Activated CD8-positive, alpha-beta memory T cell treated with anti-CD3 and anti-CD28 coated beads for 24 hours (primary cell): Measurements from ENCODE around the gene PIP5K1C.
"Not testable (repeated sequence)": the region's sequence is repeated elsewhere in the genome, so short reads cannot be mapped to it uniquely, and the experiment has no call there.

Experiments used
- DNase-seq: peaks from one replicate; pipeline ENCODE4 v3.0.0-alpha.2; 2020

Gene PIP5K1C

DNA sequence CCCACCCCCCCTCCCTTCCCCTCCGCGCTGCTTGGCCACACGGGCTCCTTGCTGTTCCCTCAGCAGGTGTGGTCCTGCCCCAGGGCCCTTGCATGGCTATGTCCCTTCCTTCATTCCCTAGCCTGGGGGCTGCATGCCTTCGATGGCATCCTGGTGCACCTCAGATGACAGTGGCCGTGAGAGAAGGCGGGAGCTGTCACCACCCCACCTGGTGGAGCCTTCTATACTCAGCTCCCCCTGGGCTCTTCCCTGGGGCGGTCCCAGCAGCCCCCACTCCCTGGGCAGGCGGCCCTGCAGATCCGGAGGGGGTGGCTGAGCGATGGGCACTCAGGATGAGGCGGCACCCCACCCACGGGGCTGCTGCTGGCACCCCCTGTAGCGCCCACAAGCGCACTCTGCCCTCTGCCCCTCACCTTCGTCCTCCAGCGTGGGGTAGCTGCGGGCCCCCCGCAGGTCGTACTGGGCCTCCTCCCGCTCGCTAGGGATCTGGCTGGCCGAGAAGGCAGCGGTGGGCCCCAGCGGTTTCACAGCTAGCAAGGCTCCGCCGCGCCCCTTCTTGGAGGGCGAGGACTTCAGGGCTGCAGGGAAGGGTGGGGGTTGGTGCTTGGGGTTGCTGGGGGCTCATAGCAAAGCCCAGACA, 56.5 kb downstream of the PIP5K1C start:
- DNase-seq, result no peak

DNA sequence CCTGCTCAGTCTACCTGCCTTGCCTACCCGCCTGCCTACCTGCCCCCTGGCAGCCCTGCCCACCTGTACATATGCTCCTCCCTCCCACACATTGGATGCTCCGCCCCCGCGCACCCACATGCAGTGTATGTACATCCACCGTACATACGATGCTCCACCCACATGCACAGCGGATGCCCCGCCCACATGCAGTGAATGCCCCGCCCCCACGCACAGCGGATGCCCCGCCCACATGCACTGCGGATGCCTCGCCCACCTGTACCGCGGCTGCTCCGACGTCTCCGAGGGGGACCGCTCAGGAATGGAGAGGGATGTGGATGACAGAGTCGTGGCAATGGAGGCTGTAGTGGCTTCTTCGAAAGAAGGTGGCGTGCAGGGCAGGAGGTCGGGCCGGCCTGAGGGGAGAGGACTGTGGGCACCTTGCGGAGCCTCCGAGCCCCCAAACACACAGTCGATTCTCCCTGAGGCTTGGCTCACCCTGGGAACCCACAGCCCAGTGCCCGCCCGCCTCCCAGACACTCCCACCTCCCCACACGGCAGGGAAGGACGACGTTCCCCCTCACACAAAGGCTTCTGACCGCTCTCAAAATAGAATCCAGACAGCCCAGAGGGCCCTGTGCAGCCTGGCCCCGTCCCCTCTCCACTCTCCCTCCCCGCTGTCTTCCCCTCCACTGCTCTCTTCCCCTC, 57.1 kb downstream of the PIP5K1C start:
- DNase-seq, result peak; percentile 60

- no peak for DNase-seq
Measured at GRCh38 chr19:3642296-3642695, 58.0 kb downstream of the PIP5K1C start.

DNA sequence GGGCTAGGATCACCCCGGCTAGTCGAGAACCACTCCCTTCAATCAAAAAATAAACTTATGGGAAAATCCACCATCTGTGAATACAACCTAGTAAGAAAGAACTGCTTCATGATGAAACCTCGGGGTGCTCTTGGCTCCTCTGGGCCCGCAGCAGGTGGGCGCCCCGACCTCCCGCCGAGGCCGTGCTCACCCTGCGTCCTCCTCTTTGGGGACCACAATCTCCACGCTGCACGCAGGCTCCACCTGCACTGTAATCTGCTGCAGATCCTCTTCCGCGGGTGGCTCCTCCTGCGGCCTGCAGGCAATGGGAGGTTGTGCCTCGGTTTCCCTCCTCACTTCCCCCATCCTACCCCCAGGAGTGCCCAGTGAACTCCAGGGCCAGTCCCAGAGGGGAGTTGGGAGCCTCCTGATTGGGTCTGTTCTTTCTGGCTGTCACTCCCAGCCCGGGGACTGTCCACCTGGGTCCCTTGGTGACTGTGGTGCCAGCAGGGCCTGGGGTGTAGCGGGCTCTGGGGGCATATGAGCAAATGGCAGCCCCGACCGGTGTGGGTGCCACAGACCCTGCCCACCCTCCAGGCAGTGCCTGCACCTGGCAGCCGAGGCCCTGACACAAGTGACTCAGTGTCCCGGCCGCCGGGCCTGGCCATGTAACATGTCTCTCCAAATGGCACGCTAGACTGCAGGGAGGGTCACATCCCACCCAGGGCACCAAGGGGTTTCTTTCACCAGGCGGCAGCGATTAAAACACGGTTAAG, 58.6 kb downstream of the PIP5K1C start:
- no peak for DNase-seq

DNA sequence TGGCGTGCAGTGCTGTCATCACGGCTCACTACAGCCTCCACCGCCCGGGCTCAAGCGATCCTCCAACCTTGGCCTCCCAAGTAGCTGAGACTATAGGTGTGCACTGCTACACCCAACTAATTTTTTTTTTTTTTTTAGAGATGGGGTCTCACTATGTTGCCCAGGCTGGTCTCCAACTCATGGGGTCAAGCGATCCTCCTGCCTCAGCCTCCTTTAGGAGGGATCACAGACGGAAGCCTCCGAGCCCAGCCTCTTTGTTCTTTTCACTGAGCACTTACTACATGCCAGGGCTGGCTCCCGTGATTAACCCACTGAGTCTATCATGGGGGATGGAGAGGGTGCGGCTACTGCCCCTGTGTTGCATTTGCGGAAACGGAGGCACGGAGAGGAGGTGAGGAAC, 60.8 kb downstream of the PIP5K1C start:
- no peak for DNase-seq

- no peak for DNase-seq
Measured at GRCh38 chr19:3638208-3639193, 61.8 kb downstream of the PIP5K1C start.

DNA sequence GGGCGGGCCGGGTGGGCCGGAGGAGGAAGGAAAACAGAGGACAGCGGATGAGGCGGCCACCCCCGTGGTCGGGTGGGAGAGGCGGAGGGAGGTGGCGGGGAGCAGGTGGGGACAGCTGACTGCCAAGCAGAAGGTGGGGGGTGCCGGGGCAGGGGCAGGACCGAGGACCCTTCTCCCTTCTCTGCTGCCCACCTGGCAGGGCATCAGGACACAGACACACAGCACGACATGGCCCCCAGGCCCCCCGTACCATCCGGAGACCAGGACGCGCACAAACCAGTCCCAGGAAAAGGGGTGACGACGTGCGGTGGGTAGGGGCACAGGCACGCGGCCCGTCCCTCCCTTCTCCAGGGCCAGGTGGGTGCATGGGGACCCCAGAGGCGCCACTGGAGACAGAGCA, 62.6 kb downstream of the PIP5K1C start:
- DNase-seq, result no peak

DNA sequence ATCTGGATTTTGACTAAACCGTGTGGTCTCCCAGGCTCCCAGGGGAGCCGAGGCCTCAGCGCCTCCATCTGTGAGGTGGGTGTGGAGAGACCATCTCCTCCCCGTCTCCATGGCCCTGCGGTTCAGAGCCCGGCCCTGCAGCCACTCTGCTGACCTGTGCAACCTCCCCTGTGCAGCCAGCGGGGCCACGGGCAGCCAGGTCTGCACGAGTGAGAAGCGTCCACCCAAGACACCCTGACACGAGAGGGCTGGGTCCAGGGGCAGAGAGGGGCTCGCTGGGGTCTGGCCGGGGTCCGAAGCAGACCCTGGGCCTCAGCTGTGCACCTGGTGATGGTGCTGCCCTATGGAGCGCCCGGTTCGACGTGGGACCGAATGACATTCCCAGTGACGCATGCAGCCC, 63.3 kb downstream of the PIP5K1C start:
- DNase-seq, result no peak

DNA sequence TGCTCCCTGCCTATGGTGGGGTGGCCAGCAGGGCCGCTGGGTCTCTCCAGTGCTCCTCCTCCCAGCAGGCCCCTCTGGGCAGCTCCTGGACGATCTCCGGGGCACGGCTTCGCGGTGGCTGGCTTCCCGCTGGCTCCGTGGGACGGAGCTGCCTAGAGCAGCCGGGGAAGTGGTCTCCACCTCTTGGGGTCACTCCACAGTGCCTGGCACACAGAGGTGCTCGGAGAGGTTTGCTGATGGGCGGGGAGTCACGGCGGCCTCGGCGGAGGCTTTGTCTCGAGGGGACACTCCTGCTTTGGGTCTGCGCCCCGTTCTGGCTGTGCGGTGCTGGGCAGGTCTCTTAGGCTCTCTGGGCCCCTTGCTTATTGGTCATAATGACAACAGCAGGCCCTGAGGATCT, 63.8 kb downstream of the PIP5K1C start:
- DNase-seq, result no peak

DNA sequence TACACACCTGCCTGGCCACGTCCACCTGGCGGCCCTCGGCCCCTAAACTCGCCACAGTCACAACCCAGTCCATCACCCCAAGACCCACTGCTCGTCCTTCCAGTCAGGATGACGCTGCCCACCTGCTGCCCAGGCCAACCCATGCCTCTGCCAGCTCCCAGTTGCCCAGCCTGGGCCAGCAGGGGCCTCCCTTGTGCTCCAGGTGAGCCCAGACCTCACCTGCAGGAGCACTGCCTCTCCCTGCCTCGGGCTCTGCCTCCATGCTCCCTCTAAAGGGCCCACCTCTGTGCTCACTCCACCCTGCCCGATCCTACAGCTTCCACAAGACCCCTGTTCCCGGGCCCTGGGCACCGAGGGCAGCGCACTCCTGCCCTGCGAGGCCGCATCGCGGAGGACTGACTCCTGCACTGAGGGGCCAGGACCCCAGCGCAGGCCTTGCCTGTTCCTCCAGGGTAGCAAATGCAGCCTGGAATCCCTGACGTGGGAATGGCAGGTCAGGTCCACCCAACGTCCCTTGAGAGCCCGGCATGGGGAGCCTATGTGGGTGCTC, 65.7 kb downstream of the PIP5K1C start:
- DNase-seq, result no peak

- DNase-seq, result no peak
Measured at GRCh38 chr19:3633559-3633988, 66.7 kb downstream of the PIP5K1C start.

DNA sequence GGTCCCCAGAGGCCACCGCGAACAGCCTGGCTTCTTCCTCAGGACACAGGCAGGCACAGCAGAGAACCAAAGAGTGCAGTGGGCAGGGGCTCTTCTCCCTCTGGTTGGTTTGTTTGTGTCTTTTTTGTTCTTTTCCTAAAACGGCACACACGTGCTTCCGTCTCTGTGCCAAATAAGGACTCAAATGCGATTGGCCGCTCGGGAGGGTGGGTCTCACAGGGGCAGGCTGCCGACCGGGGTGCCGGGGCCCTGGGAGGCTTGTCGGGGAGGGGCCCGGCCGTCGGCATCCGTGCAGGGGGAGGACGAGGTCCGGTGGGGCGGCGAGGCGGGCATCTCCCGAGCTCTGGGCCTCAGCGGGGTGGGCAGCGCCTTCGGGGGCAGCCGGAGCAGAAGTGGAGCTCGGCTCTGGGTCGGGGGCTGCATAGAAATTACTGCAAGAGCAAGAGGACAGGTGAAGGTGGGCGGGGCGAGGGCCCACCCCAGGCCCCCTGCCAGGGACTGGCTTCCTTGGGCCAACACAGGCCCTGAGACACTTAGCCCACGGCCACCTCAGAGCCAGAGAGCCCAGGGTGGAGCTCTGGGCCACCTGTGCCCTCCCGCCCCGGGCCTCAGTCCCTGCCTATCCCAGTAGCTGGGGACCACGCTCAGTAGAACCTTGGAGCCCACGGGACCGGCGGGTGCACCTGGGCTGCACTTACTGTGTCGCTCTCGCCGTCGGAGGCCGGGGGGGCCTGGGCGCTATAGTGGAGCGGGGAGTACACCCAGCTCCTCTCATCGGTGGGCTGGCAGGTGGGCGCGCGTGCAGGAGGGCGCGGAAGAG, 67.3 kb downstream of the PIP5K1C start:
- no peak for DNase-seq

DNA sequence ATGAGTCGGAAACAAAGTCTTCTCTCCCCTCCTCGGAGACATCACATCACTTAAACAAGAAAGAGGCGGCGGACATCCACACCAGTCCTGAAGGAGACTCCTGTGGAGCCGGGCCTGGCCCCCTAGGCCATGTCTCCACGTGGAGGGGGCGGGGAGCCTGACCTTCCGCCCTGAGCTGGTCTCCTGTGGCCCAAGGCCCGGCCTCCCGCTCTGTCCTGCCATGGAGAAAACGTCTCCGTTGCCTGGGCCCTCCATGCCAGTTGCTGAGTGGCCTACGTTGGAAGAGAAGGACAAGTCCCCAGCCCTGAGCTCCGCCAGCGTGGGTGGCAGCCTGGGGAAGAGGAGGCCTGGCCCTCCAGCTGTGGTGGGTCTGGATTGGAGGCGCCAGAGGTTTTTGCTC, 68.2 kb downstream of the PIP5K1C start:
- no peak for DNase-seq

- DNase-seq, result no peak
Measured at GRCh38 chr19:3631053-3631861, 69.0 kb downstream of the PIP5K1C start.

DNA sequence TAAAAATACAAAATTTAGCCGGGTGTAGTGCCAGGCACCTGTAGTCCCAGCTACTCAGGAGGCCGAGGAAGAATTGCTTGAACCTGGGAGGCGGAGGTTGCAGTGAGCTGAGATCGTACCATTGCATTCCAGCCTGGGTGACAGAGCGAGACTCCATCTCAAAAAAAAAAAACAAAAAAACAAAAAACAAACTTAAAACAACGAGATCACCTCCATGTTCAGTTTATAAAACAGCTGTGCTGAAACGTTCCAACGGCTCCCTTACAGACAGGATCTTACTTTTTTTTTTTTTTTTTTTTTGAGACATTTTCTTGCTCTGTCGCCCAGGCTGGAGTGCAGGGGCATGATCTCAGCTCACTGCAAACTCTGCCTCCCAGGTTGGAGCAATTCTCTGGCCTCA, 71.5 kb downstream of the PIP5K1C start:
- DNase-seq, result not testable (repeated sequence)

- DNase-seq, result no peak
Measured at GRCh38 chr19:3627351-3627723, 72.9 kb downstream of the PIP5K1C start.

DNA sequence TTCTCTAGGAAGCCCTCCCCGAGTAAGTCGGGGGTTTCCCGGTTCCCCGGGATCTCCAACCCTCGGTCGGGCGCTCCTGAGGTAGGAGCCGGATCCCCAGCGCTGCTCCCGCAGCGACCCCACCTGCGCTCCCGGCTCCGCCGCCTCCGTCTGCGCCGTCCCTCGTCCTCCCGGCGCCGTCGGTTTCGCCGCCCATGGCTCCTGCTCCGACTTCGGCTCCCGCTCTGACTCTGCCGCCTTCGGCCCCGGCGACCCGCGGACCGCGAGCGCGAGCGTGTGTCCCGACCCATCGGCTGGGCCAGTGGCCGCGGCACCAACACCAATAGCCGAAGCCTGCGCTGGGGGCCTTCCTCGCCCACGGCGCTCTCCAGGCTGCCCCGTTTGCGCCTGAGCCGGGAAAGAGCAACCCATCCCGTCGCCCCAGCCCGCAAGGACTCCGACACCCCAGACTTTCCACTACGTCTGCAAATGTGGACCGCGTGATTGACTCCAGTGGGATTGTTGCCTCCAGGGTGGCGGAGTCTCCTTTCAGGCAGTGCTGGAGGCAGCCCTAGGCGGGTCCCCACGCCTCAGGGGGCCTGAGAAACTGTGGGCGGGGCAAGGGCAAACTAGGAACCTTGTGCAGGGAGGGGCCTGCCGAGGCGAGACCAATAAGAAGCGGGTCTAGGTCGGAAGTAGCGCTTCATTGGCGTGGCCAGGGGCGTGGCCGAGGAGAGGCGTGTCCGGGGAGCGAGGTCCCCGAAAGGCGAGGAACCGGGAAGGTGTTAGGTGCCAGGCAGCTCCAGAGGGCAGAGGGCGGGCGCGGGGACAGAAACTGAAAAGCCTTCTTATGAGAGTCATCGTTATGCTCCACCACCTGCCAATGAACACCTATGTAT, 73.6 kb downstream of the PIP5K1C start, which contains the start of gene CACTIN:
Gene CACTIN, minus strand, starts transcription at position 318 of the 878 bp plus-strand sequence. Its CDS starts 28 bp downstream, at position 290.
- peak; percentile 100 for DNase-seq

GRCh38 chr19:3625996-3626472, 74.2 kb downstream of the PIP5K1C start:
- no peak for DNase-seq

- no peak for DNase-seq
Measured at GRCh38 chr19:3623716-3624115, 76.6 kb downstream of the PIP5K1C start.
